GM23338 (cell line): Measurements from ENCODE around the gene PDE4D. TPM values are rescaled to one million over a fixed set of nuclear protein-coding genes. Genes with fewer than 3 reads are reported as not detected.

ENCODE experiments used
- ATAC-seq: fragments of 200-7000 bp; cut with Tn5 transposase; 3 replicates; pipeline ENCODE4 v1.9.1; 2020
- DNase-seq: peaks from one replicate; pipeline ENCODE4 v3.0.0-alpha.2; 2015; ENCODE audit warnings: low spot score
- H2AFZ ChIP-seq: fragments of 200-600 bp; sonication (generic); 2 replicates; pipeline ENCODE4 v1.8.0; 2016; ENCODE audit warnings: antibody characterized with exemption, mild to moderate bottlenecking, moderate library complexity
- H3F3A ChIP-seq: fragments of 200-600 bp; sonication (generic); replicated peaks from 2 replicates; pipeline ENCODE4 v1.8.0; 2017; ENCODE audit warnings: antibody characterized with exemption, mixed run types, low read depth
- H3K27ac ChIP-seq: fragments of 200-600 bp; sonication (generic); 2 replicates; pipeline ENCODE4 v1.6.1; 2016; ENCODE audit warnings: low read depth
- H3K27me3 ChIP-seq: fragments of 200-600 bp; sonication (generic); 2 replicates; pipeline ENCODE4 v1.8.0; 2016; ENCODE audit warnings: mild to moderate bottlenecking, mixed run types, moderate library complexity; ENCODE audit not compliant: insufficient read depth
- H3K36me3 ChIP-seq: fragments of 200-600 bp; sonication (generic); 2 replicates; pipeline ENCODE4 v1.8.0; 2016; ENCODE audit warnings: mild to moderate bottlenecking; ENCODE audit not compliant: insufficient read depth
- H3K4me1 ChIP-seq: fragments of 200-600 bp; sonication (generic); 2 replicates; pipeline ENCODE4 v1.8.0; 2016; ENCODE audit warnings: mild to moderate bottlenecking, moderate library complexity; ENCODE audit not compliant: insufficient read depth
- H3K4me2 ChIP-seq: fragments of 200-600 bp; sonication (generic); 2 replicates; pipeline ENCODE4 v1.7.1; 2017; ENCODE audit warnings: mixed run types
- H3K4me3 ChIP-seq: fragments of 200-600 bp; sonication (generic); 2 replicates; pipeline ENCODE4 v1.6.1; 2016; ENCODE audit warnings: mixed run types
- H3K79me2 ChIP-seq: fragments of 200-600 bp; sonication (generic); replicated peaks from 2 replicates; pipeline ENCODE4 v1.8.0; 2017; ENCODE audit warnings: mild to moderate bottlenecking; ENCODE audit not compliant: insufficient read depth
- H3K9me2 ChIP-seq: fragments of 200-600 bp; sonication (generic); 2 replicates; pipeline ENCODE4 v1.8.0; 2017; ENCODE audit not compliant: insufficient read depth
- H4K20me1 ChIP-seq: fragments of 200-600 bp; sonication (generic); replicated peaks from 2 replicates; pipeline ENCODE4 v1.8.0; 2017; ENCODE audit warnings: mild to moderate bottlenecking; ENCODE audit not compliant: insufficient read depth
- H3K27ac Mint-ChIP-seq: 2 replicates; pipeline ENCODE4 v1.8.0; 2020; ENCODE audit warnings: inconsistent platforms, mild to moderate bottlenecking, moderate library complexity, mixed read lengths
- H3K27me3 Mint-ChIP-seq: 3 replicates; pipeline ENCODE4 v1.8.0; 2022; ENCODE audit warnings: low read depth, mild to moderate bottlenecking, moderate library complexity, mixed read lengths, inconsistent platforms; ENCODE audit not compliant: insufficient read depth, poor library complexity
- H3K36me3 Mint-ChIP-seq: 3 replicates; pipeline ENCODE4 v1.8.0; 2021; ENCODE audit warnings: low read depth, mild to moderate bottlenecking, inconsistent platforms, moderate library complexity, mixed read lengths
- H3K4me1 Mint-ChIP-seq: 3 replicates; pipeline ENCODE4 v1.8.0; 2020; ENCODE audit warnings: mild to moderate bottlenecking, inconsistent platforms, mixed read lengths
- H3K4me3 Mint-ChIP-seq: 3 replicates; pipeline ENCODE4 v1.8.0; 2021; ENCODE audit warnings: moderate library complexity, mild to moderate bottlenecking, inconsistent platforms, mixed read lengths
- H3K9me3 Mint-ChIP-seq: 3 replicates; pipeline ENCODE4 v1.8.0; 2020; ENCODE audit warnings: moderate library complexity, mild to moderate bottlenecking, inconsistent platforms, mixed read lengths
- CREB1 ChIP-seq: fragments of 250-450 bp; sonication (Bioruptor Pico); IDR thresholded peaks from 2 replicates; pipeline ENCODE4 v1.5.0; 2020; ENCODE audit warnings: low read depth, mild to moderate bottlenecking, moderate library complexity
- CTCF ChIP-seq, 2 experiments: fragments of 200-600 bp in 1 of 2; sonication (generic) in 1 of 2; conservative IDR thresholded peaks; 2 replicates each; pipeline versions ENCODE4 v1.5.1 to v1.6.1; 2016 to 2017; ENCODE audit warnings: antibody characterized with exemption in 2 of 2, low read depth in 2 of 2, mild to moderate bottlenecking in 2 of 2, moderate library complexity in 1 of 2
- EZH2 ChIP-seq: fragments of 200-600 bp; sonication (generic); IDR thresholded peaks from one replicate; pipeline ENCODE4 v1.8.0; 2017; ENCODE audit warnings: antibody characterized with exemption, mild to moderate bottlenecking, low read depth; ENCODE audit not compliant: unreplicated experiment
- EZH2phosphoT487 ChIP-seq: fragments of 200-600 bp; sonication (generic); IDR thresholded peaks from one replicate; pipeline ENCODE4 v1.8.1; 2018; ENCODE audit warnings: antibody characterized with exemption; ENCODE audit not compliant: unreplicated experiment
- NANOG ChIP-seq: IDR thresholded peaks from 2 replicates; pipeline ENCODE4 v1.6.1; 2016; ENCODE audit warnings: antibody characterized with exemption, borderline replicate concordance
- POLR2AphosphoS5 ChIP-seq: IDR thresholded peaks from 2 replicates; pipeline ENCODE4 v1.6.1; 2016; ENCODE audit warnings: antibody characterized with exemption, low read depth
- STAT1 ChIP-seq: IDR thresholded peaks from one replicate; pipeline ENCODE4 v1.6.1; 2016; ENCODE audit warnings: antibody characterized with exemption; ENCODE audit not compliant: unreplicated experiment
- polyA plus RNA-seq: library from polyadenylated mRNA; unstranded; fragments of >200 nt; fragmentation: Nextera tagmentation; extraction: Ambion mirVana; gene quantifications from 2 replicates; pipeline ENCODE4 v1.2.1, GENCODE V29; 2016
- total RNA-seq: library from RNA; depleted of rRNA; stranded (reverse); fragments of >200 nt; shearing (Covaris generic); gene quantifications from 2 replicates; pipeline ENCODE4 v1.2.3, GENCODE V29; 2014
- TF ChIP-seq, protein P1 (sequence below): fragments of 250-450 bp; sonication (Bioruptor Pico); IDR thresholded peaks from 2 replicates; pipeline ENCODE4 v1.5.0; 2020; ENCODE audit warnings: mild to moderate bottlenecking, moderate library complexity

Gene PDE4D
- total and polyA plus RNA-seq, 2 experiments from 2014 or later: 2.1 to 4.7 TPM

DNA sequence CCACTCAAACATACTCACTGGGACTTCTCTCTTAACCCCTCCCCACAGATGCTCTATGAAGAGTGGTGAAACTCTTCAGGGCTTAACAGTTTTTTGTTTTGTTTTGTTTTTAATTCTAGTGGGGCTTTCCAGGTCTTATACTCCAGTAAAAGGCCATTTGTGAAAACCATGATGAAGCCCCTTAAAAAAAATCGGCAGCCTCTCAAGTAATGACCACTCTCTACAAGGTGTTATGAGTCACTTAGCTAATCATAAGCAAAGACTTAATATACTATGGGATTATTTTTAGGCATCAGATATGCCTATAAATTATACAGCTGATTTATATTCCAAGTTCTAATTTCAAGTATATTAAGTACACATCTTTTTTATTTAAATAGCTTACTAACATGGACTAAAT, 702.8 kb downstream of the PDE4D start:
- Histone ChIP-seq H3K4me3 (no peak overlapping the region), H2AFZ (no peak overlapping the region), H3K36me3 (no peaks in the 10 kb centered on the region), H3K4me2 (no peak overlapping the region), H3K4me1 (no peaks in the 10 kb centered on the region), H3F3A (no peaks in the 10 kb centered on the region), H3K27me3 (no peaks in the 10 kb centered on the region), H3K9me2 (no peaks in the 10 kb centered on the region), H3K79me2 (no peaks in the 10 kb centered on the region), H3K27ac (no peak overlapping the region), H4K20me1 (no peaks in the 10 kb centered on the region)
- no peak for DNase-seq
- no peak overlapping the region for H3K27ac Mint-ChIP-seq
- no peak overlapping the region for H3K4me3 Mint-ChIP-seq
- TF ChIP-seq CREB1: no peak
- no peak for TF ChIP-seq NANOG
- TF ChIP-seq POLR2AphosphoS5: no peak
- H3K9me3 Mint-ChIP-seq: no peaks in the 10 kb centered on the region; the same call in 2 of the 3 replicates
- no peak for ATAC-seq
- H3K4me1 Mint-ChIP-seq: peaks cover 6% of the 10 kb centered on the region
- H3K27me3 Mint-ChIP-seq: peaks cover 2% of the 10 kb centered on the region
- no peaks in the 10 kb centered on the region for H3K36me3 Mint-ChIP-seq

DNA sequence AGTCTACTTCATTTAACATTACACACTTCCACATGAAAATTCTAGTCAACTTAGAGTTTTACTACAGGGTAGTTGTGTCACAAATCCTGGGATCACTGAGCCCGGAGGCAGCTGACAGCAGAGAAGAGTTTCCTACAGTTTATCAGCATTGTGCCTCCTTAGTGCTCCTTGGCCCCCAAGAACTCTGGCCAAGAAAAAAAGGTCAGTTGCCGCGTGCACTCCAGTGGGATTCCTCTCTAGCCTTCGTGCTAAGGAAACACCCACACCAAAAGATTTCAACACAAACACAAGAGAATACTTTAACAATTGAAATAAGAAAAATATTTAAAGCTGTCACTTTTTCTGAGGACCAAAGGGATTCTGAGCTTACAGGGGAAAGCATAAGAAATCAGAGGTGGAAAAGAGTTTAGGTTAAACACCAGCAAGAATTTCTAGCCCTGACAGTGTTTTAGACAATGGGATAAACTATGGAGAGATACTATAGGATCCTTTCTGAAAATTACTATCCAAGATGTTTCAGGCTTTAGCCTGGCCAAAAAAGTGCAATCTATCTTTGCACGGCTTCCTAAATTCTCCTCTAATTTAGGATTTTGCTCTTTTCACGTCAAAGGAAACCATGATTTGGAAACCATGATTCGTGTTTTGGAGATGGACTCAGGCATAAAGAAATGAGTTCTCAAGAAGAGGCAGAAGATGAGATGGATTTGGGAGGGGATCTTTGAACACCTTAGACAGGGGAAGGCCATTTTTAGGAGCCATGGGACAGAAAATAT, 703.9 kb downstream of the PDE4D start:
- Mint-ChIP-seq H3K4me1 (peaks cover 6% of the 10 kb centered on the region), H3K36me3 (no peaks in the 10 kb centered on the region), H3K27me3 (peaks cover 2% of the 10 kb centered on the region), H3K4me3 (no peak overlapping the region), H3K27ac (no peak overlapping the region), H3K9me3 (no peaks in the 10 kb centered on the region; the same call in 2 of the 3 replicates)
- H4K20me1 ChIP-seq: no peaks in the 10 kb centered on the region
- H3K27me3 ChIP-seq: no peaks in the 10 kb centered on the region
- no peak overlapping the region for H3K4me2 ChIP-seq
- no peaks in the 10 kb centered on the region for H3K9me2 ChIP-seq
- no peak overlapping the region for H3K4me3 ChIP-seq
- H3K79me2 ChIP-seq: no peaks in the 10 kb centered on the region
- DNase-seq (no peak), ATAC-seq (no peak)
- H3K36me3 ChIP-seq: no peaks in the 10 kb centered on the region
- TF ChIP-seq CTCF (conservative IDR thresholded peaks at IDR 0.05; ENCODE audit: low read depth in 2 of 2): no peak
- no peak for TF ChIP-seq STAT1
- TF ChIP-seq, protein P1, sequence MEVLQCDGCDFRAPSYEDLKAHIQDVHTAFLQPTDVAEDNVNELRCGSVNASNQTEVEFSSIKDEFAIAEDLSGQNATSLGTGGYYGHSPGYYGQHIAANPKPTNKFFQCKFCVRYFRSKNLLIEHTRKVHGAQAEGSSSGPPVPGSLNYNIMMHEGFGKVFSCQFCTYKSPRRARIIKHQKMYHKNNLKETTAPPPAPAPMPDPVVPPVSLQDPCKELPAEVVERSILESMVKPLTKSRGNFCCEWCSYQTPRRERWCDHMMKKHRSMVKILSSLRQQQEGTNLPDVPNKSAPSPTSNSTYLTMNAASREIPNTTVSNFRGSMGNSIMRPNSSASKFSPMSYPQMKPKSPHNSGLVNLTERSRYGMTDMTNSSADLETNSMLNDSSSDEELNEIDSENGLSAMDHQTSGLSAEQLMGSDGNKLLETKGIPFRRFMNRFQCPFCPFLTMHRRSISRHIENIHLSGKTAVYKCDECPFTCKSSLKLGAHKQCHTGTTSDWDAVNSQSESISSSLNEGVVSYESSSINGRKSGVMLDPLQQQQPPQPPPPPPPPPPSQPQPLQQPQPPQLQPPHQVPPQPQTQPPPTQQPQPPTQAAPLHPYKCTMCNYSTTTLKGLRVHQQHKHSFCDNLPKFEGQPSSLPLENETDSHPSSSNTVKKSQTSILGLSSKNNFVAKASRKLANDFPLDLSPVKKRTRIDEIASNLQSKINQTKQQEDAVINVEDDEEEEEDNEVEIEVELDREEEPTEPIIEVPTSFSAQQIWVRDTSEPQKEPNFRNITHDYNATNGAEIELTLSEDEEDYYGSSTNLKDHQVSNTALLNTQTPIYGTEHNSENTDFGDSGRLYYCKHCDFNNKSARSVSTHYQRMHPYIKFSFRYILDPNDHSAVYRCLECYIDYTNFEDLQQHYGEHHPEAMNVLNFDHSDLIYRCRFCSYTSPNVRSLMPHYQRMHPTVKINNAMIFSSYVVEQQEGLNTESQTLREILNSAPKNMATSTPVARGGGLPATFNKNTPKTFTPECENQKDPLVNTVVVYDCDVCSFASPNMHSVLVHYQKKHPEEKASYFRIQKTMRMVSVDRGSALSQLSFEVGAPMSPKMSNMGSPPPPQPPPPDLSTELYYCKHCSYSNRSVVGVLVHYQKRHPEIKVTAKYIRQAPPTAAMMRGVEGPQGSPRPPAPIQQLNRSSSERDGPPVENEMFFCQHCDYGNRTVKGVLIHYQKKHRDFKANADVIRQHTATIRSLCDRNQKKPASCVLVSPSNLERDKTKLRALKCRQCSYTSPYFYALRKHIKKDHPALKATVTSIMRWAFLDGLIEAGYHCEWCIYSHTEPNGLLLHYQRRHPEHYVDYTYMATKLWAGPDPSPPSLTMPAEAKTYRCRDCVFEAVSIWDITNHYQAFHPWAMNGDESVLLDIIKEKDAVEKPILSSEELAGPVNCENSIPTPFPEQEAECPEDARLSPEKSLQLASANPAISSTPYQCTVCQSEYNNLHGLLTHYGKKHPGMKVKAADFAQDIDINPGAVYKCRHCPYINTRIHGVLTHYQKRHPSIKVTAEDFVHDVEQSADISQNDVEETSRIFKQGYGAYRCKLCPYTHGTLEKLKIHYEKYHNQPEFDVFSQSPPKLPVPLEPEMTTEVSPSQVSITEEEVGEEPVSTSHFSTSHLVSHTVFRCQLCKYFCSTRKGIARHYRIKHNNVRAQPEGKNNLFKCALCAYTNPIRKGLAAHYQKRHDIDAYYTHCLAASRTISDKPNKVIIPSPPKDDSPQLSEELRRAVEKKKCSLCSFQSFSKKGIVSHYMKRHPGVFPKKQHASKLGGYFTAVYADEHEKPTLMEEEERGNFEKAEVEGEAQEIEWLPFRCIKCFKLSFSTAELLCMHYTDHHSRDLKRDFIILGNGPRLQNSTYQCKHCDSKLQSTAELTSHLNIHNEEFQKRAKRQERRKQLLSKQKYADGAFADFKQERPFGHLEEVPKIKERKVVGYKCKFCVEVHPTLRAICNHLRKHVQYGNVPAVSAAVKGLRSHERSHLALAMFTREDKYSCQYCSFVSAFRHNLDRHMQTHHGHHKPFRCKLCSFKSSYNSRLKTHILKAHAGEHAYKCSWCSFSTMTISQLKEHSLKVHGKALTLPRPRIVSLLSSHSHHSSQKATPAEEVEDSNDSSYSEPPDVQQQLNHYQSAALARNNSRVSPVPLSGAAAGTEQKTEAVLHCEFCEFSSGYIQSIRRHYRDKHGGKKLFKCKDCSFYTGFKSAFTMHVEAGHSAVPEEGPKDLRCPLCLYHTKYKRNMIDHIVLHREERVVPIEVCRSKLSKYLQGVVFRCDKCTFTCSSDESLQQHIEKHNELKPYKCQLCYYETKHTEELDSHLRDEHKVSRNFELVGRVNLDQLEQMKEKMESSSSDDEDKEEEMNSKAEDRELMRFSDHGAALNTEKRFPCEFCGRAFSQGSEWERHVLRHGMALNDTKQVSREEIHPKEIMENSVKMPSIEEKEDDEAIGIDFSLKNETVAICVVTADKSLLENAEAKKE (CRISPR knock-in tag): no peak
- no peak for TF ChIP-seq EZH2
- no peak for TF ChIP-seq EZH2phosphoT487
- H3K27ac ChIP-seq: no peak overlapping the region
- peak overlapping the region; percentile 81 for H2AFZ ChIP-seq
- H3F3A ChIP-seq: no peaks in the 10 kb centered on the region
- H3K4me1 ChIP-seq: no peaks in the 10 kb centered on the region
